Neural crest cell (in vitro differentiated cells): ENCODE measurements around the gene LCN15. TPM values are rescaled to one million over a fixed set of nuclear protein-coding genes. Genes with fewer than 3 reads are reported as not detected.
"Not testable (repeated sequence)": the region's sequence is repeated elsewhere in the genome, so short reads cannot be mapped to it uniquely, and the experiment has no call there.

Source experiments
- DNase-seq: peaks from one replicate; pipeline ENCODE4 v3.0.0; 2021; ENCODE audit warnings: low read depth, mixed read lengths, low spot score
- H3K27ac Mint-ChIP-seq: one replicate; pipeline ENCODE4 v1.8.0; 2021; ENCODE audit warnings: mild to moderate bottlenecking, mixed read lengths; ENCODE audit not compliant: unreplicated experiment
- H3K27me3 Mint-ChIP-seq: 2 replicates; pipeline ENCODE4 v1.8.0; 2021; ENCODE audit warnings: low read depth, mild to moderate bottlenecking, mixed read lengths
- H3K36me3 Mint-ChIP-seq: 2 replicates; pipeline ENCODE4 v1.8.0; 2021; ENCODE audit warnings: low read depth, mild to moderate bottlenecking, mixed read lengths
- H3K4me1 Mint-ChIP-seq: 2 replicates; pipeline ENCODE4 v1.8.0; 2021; ENCODE audit warnings: mixed read lengths
- H3K4me3 Mint-ChIP-seq: one replicate; pipeline ENCODE4 v1.8.0; 2021; ENCODE audit warnings: mild to moderate bottlenecking, mixed read lengths
- H3K9me3 Mint-ChIP-seq: 2 replicates; pipeline ENCODE4 v1.8.0; 2021; ENCODE audit warnings: mixed read lengths
- CTCF ChIP-seq: fragments of 200-600 bp; sonication (generic); conservative IDR thresholded peaks from 2 replicates; pipeline ENCODE4 v1.5.0; 2021; ENCODE audit warnings: antibody characterized with exemption, mild to moderate bottlenecking
- total RNA-seq: library from RNA; stranded (reverse); gene quantifications from 2 replicates; pipeline ENCODE4 v1.2.1, GENCODE V29; 2021

LCN15 gene
- total RNA-seq, 1 donor from 2014 or later: not detected

GRCh38 chr9:136756134-136756438 lies 8.2 kb downstream of the LCN15 start:
- no peaks in the 10 kb centered on the region for H3K36me3 Mint-ChIP-seq
- peaks cover 11% of the 10 kb centered on the region for H3K27me3 Mint-ChIP-seq
- no peak overlapping the region for H3K27ac Mint-ChIP-seq
- peaks cover 6% of the 10 kb centered on the region for H3K9me3 Mint-ChIP-seq
- DNase-seq: no peak
- no peak overlapping the region for H3K4me3 Mint-ChIP-seq
- no peak for TF ChIP-seq CTCF
- peaks cover 5% of the 10 kb centered on the region for H3K4me1 Mint-ChIP-seq

GRCh38 chr9:136755302-136756133 lies 8.8 kb downstream of the LCN15 start:
- not testable (repeated sequence) for H3K4me1 Mint-ChIP-seq, H3K4me3 Mint-ChIP-seq, H3K27ac Mint-ChIP-seq

GRCh38 chr9:136754626-136755301 lies 9.6 kb downstream of the LCN15 start:
- H3K36me3 Mint-ChIP-seq: no peaks in the 10 kb centered on the region
- no peak overlapping the region for H3K27ac Mint-ChIP-seq
- peaks cover 13% of the 10 kb centered on the region for H3K27me3 Mint-ChIP-seq
- peaks cover 6% of the 10 kb centered on the region for H3K9me3 Mint-ChIP-seq
- TF ChIP-seq CTCF: no peak
- H3K4me1 Mint-ChIP-seq: no peaks in the 10 kb centered on the region
- H3K4me3 Mint-ChIP-seq: no peak overlapping the region
- DNase-seq: no peak

More at GRCh38 chr9:136755302-136756133, 8.8 kb downstream of the LCN15 start:
- not testable (repeated sequence) for DNase-seq, H3K9me3 Mint-ChIP-seq, H3K36me3 Mint-ChIP-seq
- H3K27me3 Mint-ChIP-seq: peaks cover 13% of the 10 kb centered on the region

- H3K9me3 Mint-ChIP-seq: peaks cover 6% of the 10 kb centered on the region
- no peak overlapping the region for H3K27ac Mint-ChIP-seq
- no peak for TF ChIP-seq CTCF
- no peak overlapping the region for H3K4me3 Mint-ChIP-seq
- H3K36me3 Mint-ChIP-seq: no peaks in the 10 kb centered on the region
- H3K4me1 Mint-ChIP-seq: no peaks in the 10 kb centered on the region
- DNase-seq: no peak
- peaks cover 13% of the 10 kb centered on the region for H3K27me3 Mint-ChIP-seq
These were observed 10.2 kb downstream of the LCN15 start for GRCh38 chr9:136754059-136754572.

GRCh38 chr9:136753371-136754058 lies 10.8 kb downstream of the LCN15 start:
- no peak for DNase-seq
- Mint-ChIP-seq H3K4me3 (no peak overlapping the region), H3K27me3 (peaks cover 13% of the 10 kb centered on the region), H3K9me3 (peaks cover 6% of the 10 kb centered on the region), H3K27ac (no peak overlapping the region), H3K36me3 (no peaks in the 10 kb centered on the region), H3K4me1 (no peaks in the 10 kb centered on the region)
- TF ChIP-seq CTCF: no peak
